Erythroblast (primary cell): ENCODE results near the gene CHRNA1.

Experiments used
- GATA1 ChIP-seq: IDR thresholded peaks from 2 replicates; pipeline ENCODE4 v1.6.1; 2011; ENCODE audit warnings: low read depth, mild to moderate bottlenecking, control low read depth, low read length, moderate library complexity
- POLR2A ChIP-seq: IDR thresholded peaks from 2 replicates; pipeline ENCODE4 v1.6.1; 2011; ENCODE audit warnings: mild to moderate bottlenecking, low read length

GRCh38 chr2:174789001-174789400 lies 24.7 kb upstream of the CHRNA1 start:
- TF ChIP-seq POLR2A (no peak), GATA1 (no peak)
